Stomach (tissue), 9 donors: ENCODE results near the gene AK2. TPM values are rescaled to one million over a fixed set of nuclear protein-coding genes. Genes with fewer than 3 reads are reported as not detected.

Source experiments
- DNase-seq, 2 donors: peaks; one replicate each; pipeline versions ENCODE4 v3.0.0 to v3.0.0-alpha.2; 2013 to 2019
- H3K27ac ChIP-seq, 5 donors: fragments of 200-600 bp in 4 of 5; sonication (generic) in 4 of 5; one replicate each; pipeline ENCODE4 v1.5.1; 2013 to 2019; ENCODE audit warnings: mild to moderate bottlenecking in 1 of 5, moderate library complexity in 1 of 5
- H3K27me3 ChIP-seq, 3 donors: fragments of 200-600 bp; sonication (generic); one replicate each; pipeline ENCODE4 v1.5.1; 2017 to 2019; ENCODE audit warnings: mixed run types in 1 of 3
- H3K36me3 ChIP-seq, 4 donors: fragments of 200-600 bp; sonication (generic); 1 replicate in 3 of 4; 2 replicates in 1 of 4; pipeline ENCODE4 v1.5.1; 2016 to 2019
- H3K4me1 ChIP-seq, 4 donors: fragments of 200-600 bp; sonication (generic); one replicate each; pipeline ENCODE4 v1.5.1; 2016 to 2019
- H3K4me3 ChIP-seq, 4 donors: fragments of 200-600 bp; sonication (generic) in 3 of 4; one replicate each; pipeline ENCODE4 v1.5.1; 2016 to 2019; ENCODE audit warnings: mild to moderate bottlenecking in 1 of 4
- H3K9me3 ChIP-seq, 4 donors: fragments of 200-600 bp; sonication (generic); one replicate each; pipeline ENCODE4 v1.5.1; 2016 to 2019
- EP300 ChIP-seq: sonication (generic); formaldehyde crosslinking; IDR thresholded peaks from one replicate; pipeline ENCODE4 v1.6.1; 2017; ENCODE audit warnings: antibody characterized with exemption
- POLR2A ChIP-seq, 4 donors: fragments of 450-650 bp; IDR thresholded peaks; one replicate each; pipeline ENCODE4 v1.6.1; 2016; ENCODE audit warnings: antibody characterized with exemption in 4 of 4, control low read depth in 2 of 4, mild to moderate bottlenecking in 1 of 4, moderate library complexity in 1 of 4
- POLR2AphosphoS5 ChIP-seq, 3 donors: sonication (generic); formaldehyde crosslinking; IDR thresholded peaks; one replicate each; pipeline ENCODE4 v1.6.1; 2016; ENCODE audit warnings: antibody characterized with exemption in 3 of 3
- WGBS, 5 donors: extraction: QIAGEN DNeasy Blood & Tissue Kit in 3 of 5; methylation state at CpG; one replicate each; pipeline versions ENCODE4 v1.1.5 to v1.1.7; 2013 to 2018; 5-methylcytosine and 5-hydroxymethylcytosine counted together
- intact Hi-C: fragments of 100-400 bp; cut with DNase I; formaldehyde crosslinking; loops from one replicate; pipeline ENCODE4 v1.15.1; 2023; ENCODE audit warnings: low total_unique reads
- polyA plus RNA-seq, 3 donors: library from polyadenylated mRNA; stranded (reverse); fragments of 200-250 nt; gene quantifications; one replicate each; pipeline ENCODE4 v1.2.3, GENCODE V29; 2013
- total RNA-seq, 5 donors: library from RNA; depleted of rRNA; stranded (reverse); fragments of >200 nt; gene quantifications; one replicate each; pipeline versions ENCODE4 v1.1.0 to v1.2.3, GENCODE V29; 2014 to 2016
- TF ChIP-seq, protein P1 (sequence below), 7 experiments: fragments of 450-650 bp in 4 of 7; fragments of 200-600 bp in 3 of 7; sonication (generic) in 3 of 7; IDR thresholded peaks; one replicate each; pipeline ENCODE4 v1.5.1; 2016 to 2019; ENCODE audit warnings: antibody characterized with exemption in 7 of 7, control low read depth in 2 of 7, mild to moderate bottlenecking in 1 of 7
- donor health status: healthy with polysubstance abuse.
- donor health status: Bipolar disorder and iron deficiency.
- donor health status: healthy.

Gene AK2
- total and polyA plus RNA-seq, 8 donors, result 71.0 to 263 (median 115) TPM

- Histone ChIP-seq H3K36me3 (peaks cover 8 to 24% (median 17%) of the 10 kb centered on the region in 4 donors), H3K4me3 (no peak overlapping the region), H3K27me3 (no peaks in the 10 kb centered on the region), H3K4me1 (peaks cover 58 to 80% (median 67%) of the 10 kb centered on the region in 4 donors), H3K9me3 (no peaks in the 10 kb centered on the region), H3K27ac (peak overlapping the region; percentile 53 to 84 (median 77))
- peak; percentile 56 to 81 for DNase-seq
- TF ChIP-seq EP300 (no peak), POLR2AphosphoS5 (IDR thresholded peaks at IDR 0.05) (peak in 1 of 3 donors; percentile 61), POLR2A (IDR thresholded peaks at IDR 0.05) (no peak)
- TF ChIP-seq, protein P1, sequence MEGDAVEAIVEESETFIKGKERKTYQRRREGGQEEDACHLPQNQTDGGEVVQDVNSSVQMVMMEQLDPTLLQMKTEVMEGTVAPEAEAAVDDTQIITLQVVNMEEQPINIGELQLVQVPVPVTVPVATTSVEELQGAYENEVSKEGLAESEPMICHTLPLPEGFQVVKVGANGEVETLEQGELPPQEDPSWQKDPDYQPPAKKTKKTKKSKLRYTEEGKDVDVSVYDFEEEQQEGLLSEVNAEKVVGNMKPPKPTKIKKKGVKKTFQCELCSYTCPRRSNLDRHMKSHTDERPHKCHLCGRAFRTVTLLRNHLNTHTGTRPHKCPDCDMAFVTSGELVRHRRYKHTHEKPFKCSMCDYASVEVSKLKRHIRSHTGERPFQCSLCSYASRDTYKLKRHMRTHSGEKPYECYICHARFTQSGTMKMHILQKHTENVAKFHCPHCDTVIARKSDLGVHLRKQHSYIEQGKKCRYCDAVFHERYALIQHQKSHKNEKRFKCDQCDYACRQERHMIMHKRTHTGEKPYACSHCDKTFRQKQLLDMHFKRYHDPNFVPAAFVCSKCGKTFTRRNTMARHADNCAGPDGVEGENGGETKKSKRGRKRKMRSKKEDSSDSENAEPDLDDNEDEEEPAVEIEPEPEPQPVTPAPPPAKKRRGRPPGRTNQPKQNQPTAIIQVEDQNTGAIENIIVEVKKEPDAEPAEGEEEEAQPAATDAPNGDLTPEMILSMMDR (IDR thresholded peaks at IDR 0.05), result peak in 3 of 7 experiments; percentile 23 to 41 (median 27)
- WGBS, 5 donors, result 33 to 52% (median 47%) methylated on average over 6 of the region's 6 CpGs
- intact Hi-C loops, result loop anchor here (10.0 kb wide), 1 partner anchor 73 kb away; no protein-coding TSS in a partner anchor
Observed at GRCh38 chr1:33007190-33008050, 29.3 kb downstream of the AK2 start.

DNA sequence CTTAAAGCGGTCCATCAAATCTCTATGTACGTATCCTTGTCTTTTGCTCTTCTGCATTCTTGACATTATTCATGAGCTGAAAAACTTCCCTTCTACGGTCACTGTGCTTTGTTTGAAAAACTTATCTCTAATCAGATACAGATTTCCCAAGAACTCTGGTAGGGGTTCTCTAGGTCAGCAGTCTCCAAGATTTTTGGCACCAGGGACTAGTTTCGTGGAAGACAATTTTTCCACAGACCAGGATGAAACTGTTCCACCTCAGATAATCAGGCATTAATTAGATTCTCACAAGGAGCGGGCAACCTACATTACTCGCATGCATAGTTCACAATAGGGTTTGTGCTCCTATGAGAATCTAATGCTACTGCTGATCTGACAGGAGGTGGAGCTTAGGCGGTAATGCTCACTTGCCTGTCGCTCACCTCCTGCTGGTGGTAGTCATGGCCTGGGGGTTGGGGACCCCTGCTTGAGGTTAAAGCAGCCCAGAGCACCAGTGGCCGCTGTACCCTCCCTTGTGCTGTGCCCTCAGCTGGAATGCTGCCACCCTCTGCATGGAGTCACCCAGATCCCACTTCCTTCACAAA, 30.8 kb downstream of the AK2 start:
- Histone ChIP-seq H3K27me3 (no peaks in the 10 kb centered on the region), H3K27ac (peak overlapping the region; percentile 72 to 84 (median 77)), H3K4me1 (peaks cover 43 to 66% (median 53%) of the 10 kb centered on the region in 4 donors), H3K4me3 (no peak overlapping the region), H3K9me3 (no peaks in the 10 kb centered on the region), H3K36me3 (peaks cover 7 to 20% (median 12%) of the 10 kb centered on the region in 4 donors)
- no peak for TF ChIP-seq POLR2AphosphoS5 (IDR thresholded peaks at IDR 0.05)
- no peak for TF ChIP-seq EP300
- no peak for TF ChIP-seq POLR2A (IDR thresholded peaks at IDR 0.05)
- TF ChIP-seq, protein P1 (IDR thresholded peaks at IDR 0.05), result peak in 1 of 7 experiments; percentile 8
- WGBS, 5 donors, result 29 to 66% (median 43%) methylated on average over 8 to 9 of the region's 9 CpGs
- peak in 1 of 2 donors; percentile 33 for DNase-seq
- intact Hi-C loops, result loop anchor here (10.0 kb wide), 1 partner anchor 71 kb away; no protein-coding TSS in a partner anchor

DNA sequence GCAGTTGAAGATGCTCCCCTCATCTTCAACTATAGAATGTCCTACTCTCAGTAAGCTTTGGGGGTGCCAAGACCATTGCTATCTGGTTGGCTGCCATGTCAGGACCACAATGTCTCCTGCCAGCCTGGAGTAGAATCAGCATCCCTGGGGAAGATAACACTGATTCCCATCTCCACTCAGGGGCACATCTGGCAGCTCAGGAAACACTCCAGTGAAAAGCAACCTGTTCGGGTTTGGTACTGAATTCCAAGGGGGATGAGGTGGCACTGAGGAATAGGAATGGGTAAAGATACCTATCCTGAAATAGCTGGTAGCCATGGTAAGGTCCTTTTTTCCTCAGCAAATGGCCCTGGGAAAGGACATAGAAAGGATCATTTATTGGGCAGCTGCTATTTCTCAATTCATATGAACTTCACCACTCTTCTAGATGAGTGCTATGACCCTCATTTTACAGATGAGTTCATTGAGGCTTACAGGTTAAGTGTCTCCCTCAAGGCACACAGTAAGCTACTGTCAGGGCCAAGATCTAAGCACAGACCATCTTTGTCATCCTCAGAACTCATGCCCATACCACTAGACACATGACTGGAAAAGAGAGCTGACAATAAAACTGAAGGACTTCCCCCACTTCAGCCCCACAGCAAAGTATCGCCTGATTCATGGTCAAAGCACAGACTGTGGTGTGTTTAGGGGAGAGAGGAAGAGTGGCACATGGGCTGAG, 31.4 kb downstream of the AK2 start:
- intact Hi-C loops, result loop anchor here (10.0 kb wide), 1 partner anchor 70 kb away; no protein-coding TSS in a partner anchor
- DNase-seq, result no peak
- peak overlapping the region in 3 of 5 donors; percentile 74 to 84 (median 80) for H3K27ac ChIP-seq
- WGBS, 5 donors, result 58 to 80% (median 71%) methylated on average over 2 of the region's 2 CpGs
- no peaks in the 10 kb centered on the region for H3K27me3 ChIP-seq
- peaks cover 7 to 20% (median 12%) of the 10 kb centered on the region in 4 donors for H3K36me3 ChIP-seq
- no peaks in the 10 kb centered on the region for H3K9me3 ChIP-seq
- TF ChIP-seq EP300 (no peak), POLR2A (IDR thresholded peaks at IDR 0.05) (no peak), POLR2AphosphoS5 (IDR thresholded peaks at IDR 0.05) (no peak)
- TF ChIP-seq, protein P1 (IDR thresholded peaks at IDR 0.05), result no peak
- H3K4me1 ChIP-seq, result peaks cover 37 to 59% (median 47%) of the 10 kb centered on the region in 4 donors
- no peak overlapping the region for H3K4me3 ChIP-seq

- Histone ChIP-seq H3K4me1 (peaks cover 32 to 52% (median 41%) of the 10 kb centered on the region in 4 donors), H3K4me3 (no peak overlapping the region), H3K9me3 (no peaks in the 10 kb centered on the region), H3K27me3 (no peaks in the 10 kb centered on the region), H3K36me3 (peaks cover 7 to 20% (median 12%) of the 10 kb centered on the region in 4 donors), H3K27ac (no peak overlapping the region)
- 86 to 98% (median 95%) methylated on average over 2 of the region's 2 CpGs for WGBS, 5 donors
- TF ChIP-seq, protein P1 (IDR thresholded peaks at IDR 0.05), result no peak
- no peak for TF ChIP-seq POLR2AphosphoS5 (IDR thresholded peaks at IDR 0.05)
- TF ChIP-seq EP300, result no peak
- no peak for TF ChIP-seq POLR2A (IDR thresholded peaks at IDR 0.05)
- intact Hi-C loops, result loop anchor here (10.0 kb wide), 1 partner anchor 70 kb away; no protein-coding TSS in a partner anchor
- no peak for DNase-seq
Observed at GRCh38 chr1:33004613-33005012, 32.1 kb downstream of the AK2 start.
